GM19035 (cell line): ENCODE results near the gene AIP.

Source experiments
- ATAC-seq: cut with Tn5 transposase; IDR thresholded peaks from one replicate; pipeline ENCODE4 v1.9.1; 2021; ENCODE audit not compliant: unreplicated experiment

Gene AIP

GRCh38 chr11:67482827-67483798, at the start of gene AIP:
Gene AIP (plus strand): TSS chr11:67483026. CDS start chr11:67483159, 133 bp downstream.
- peak; percentile 66 for ATAC-seq

GRCh38 chr11:67433536-67434394, 49.1 kb upstream of the AIP start:
- ATAC-seq: no peak

- ATAC-seq: no peak
Observed at GRCh38 chr11:67434395-67434881, 48.4 kb upstream of the AIP start.

- no peak for ATAC-seq
Observed at GRCh38 chr11:67435031-67435726, 47.6 kb upstream of the AIP start.

- no peak for ATAC-seq
Observed at GRCh38 chr11:67435727-67436458, 46.9 kb upstream of the AIP start.

GRCh38 chr11:67436459-67437081, 46.3 kb upstream of the AIP start:
- ATAC-seq: no peak

GRCh38 chr11:67437082-67437808, 45.6 kb upstream of the AIP start, which contains the start of gene PTPRCAP:
Gene PTPRCAP (minus strand): TSS chr11:67437682. CDS start chr11:67437619, 63 bp downstream.
- peak; percentile 32 for ATAC-seq

- ATAC-seq: no peak
Observed at GRCh38 chr11:67437809-67438157, 45.0 kb upstream of the AIP start.

- no peak for ATAC-seq
Observed at GRCh38 chr11:67438158-67438902, 44.5 kb upstream of the AIP start.

GRCh38 chr11:67439321-67440228, 43.3 kb upstream of the AIP start:
- ATAC-seq: no peak

GRCh38 chr11:67440229-67441097, 42.4 kb upstream of the AIP start:
- ATAC-seq: no peak

- no peak for ATAC-seq
Observed at GRCh38 chr11:67441098-67441563, 41.7 kb upstream of the AIP start.

- no peak for ATAC-seq
Observed at GRCh38 chr11:67441731-67442351, 41.0 kb upstream of the AIP start.

- no peak for ATAC-seq
Observed at GRCh38 chr11:67442504-67443404, 40.1 kb upstream of the AIP start.

- no peak for ATAC-seq
Observed at GRCh38 chr11:67445515-67445914, 37.3 kb upstream of the AIP start.
